ENCODE data around the gene CEACAM3. TPM values are rescaled to one million over a fixed set of nuclear protein-coding genes. Genes with fewer than 3 reads are reported as not detected.

The CEACAM3 gene
- total and polyA plus RNA-seq, 2 of the 8 experiments (the other 6 are each of a cell fraction or from before 2014, with no cell fraction given), result not detected

GRCh38 chr19:41776700-41777099 is 19.7 kb upstream of the CEACAM3 start:
- no peak overlapping the region for H3K23ac ChIP-seq (ENCODE audit: insufficient read length)
- no peak overlapping the region for H3K4ac ChIP-seq (replicated peaks; ENCODE audit: insufficient read length, low read depth, low read length)
- no peak overlapping the region for H2AK5ac ChIP-seq (ENCODE audit: low read depth, low read length)
- H3K9me3 ChIP-seq (ENCODE audit: insufficient read depth in 2 of 2, low read depth in 1 of 2, low read length in 1 of 2), result peaks cover 53 to 72% of the 10 kb centered on the region in 2 experiments
- H2BK120ac ChIP-seq (replicated peaks; ENCODE audit: low read depth, low read length), result no peak overlapping the region
- no peak for TF ChIP-seq CBX5 (IDR thresholded peaks at IDR 0.05; ENCODE audit: low read depth, low read length)
- TF ChIP-seq CBX8 (IDR thresholded peaks at IDR 0.05; ENCODE audit: borderline replicate concordance, low read depth, low read length), result no peak
- TF ChIP-seq PHF8 (conservative IDR thresholded peaks at IDR 0.05; ENCODE audit: low read depth, low read length), result no peak
- TF ChIP-seq, protein P1, sequence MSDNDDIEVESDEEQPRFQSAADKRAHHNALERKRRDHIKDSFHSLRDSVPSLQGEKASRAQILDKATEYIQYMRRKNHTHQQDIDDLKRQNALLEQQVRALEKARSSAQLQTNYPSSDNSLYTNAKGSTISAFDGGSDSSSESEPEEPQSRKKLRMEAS (IDR thresholded peaks at IDR 0.05), result no peak
- TF ChIP-seq GABPA (IDR thresholded peaks at IDR 0.05; ENCODE audit: borderline replicate concordance, insufficient read depth, low read length), result no peak
- no peak overlapping the region for H3K4me2 ChIP-seq (ENCODE audit: insufficient read depth in 1 of 2, low read depth in 2 of 2, low read length in 2 of 2)
- H3K27ac ChIP-seq (ENCODE audit: low read depth, low read length), result no peak overlapping the region
- H2BK5ac ChIP-seq (ENCODE audit: low read depth, low read length), result no peak overlapping the region
- DNase-seq (ENCODE audit: low read depth in 1 of 2, low spot score in 2 of 2) (no peak), FAIRE-seq (no peak)
- H2BK12ac ChIP-seq (ENCODE audit: low read depth, low read length), result no peak overlapping the region
- no peak overlapping the region for H3K14ac ChIP-seq (ENCODE audit: insufficient read length)
- H3K23me2 ChIP-seq (ENCODE audit: low read depth, low read length), result 0 out of 2 replicates have a peak, but pooled peaks cover 2% of the 10 kb centered on the region
- CTCF ChIA-PET (ENCODE audit: partially characterized antibody), result interaction anchor here (0.6 to 1.0 kb wide), 2 partner anchors 9 to 17 kb away, joined by 3 read pairs; no protein-coding TSS in a partner anchor
- no peak overlapping the region for H2BK15ac ChIP-seq (ENCODE audit: low read length)
- no peaks in the 10 kb centered on the region for H3K79me1 ChIP-seq (ENCODE audit: low read depth, low read length)
- 67% methylated on average over 2 of the region's 2 CpGs; no CpG with 5 or more reads in 1 of the 2 experiments for WGBS, 2 experiments (ENCODE audit: extremely low coverage in 1 of 2, insufficient coverage in 1 of 2, insufficient read length in 1 of 2, insufficient replicate concordance in 2 of 2, low coverage in 1 of 2, low lambda C conversion rate in 2 of 2, missing lambda C conversion rate in 1 of 2)
- no peak overlapping the region for H4K8ac ChIP-seq (ENCODE audit: extremely low read depth, insufficient read depth, low read length)
- no peaks in the 10 kb centered on the region for H4K20me1 ChIP-seq (replicated peaks in 1 of 2; ENCODE audit: control insufficient read depth in 1 of 2, insufficient read depth in 2 of 2, low read length in 2 of 2)
- no peak overlapping the region for H3K56ac ChIP-seq (replicated peaks; ENCODE audit: insufficient read length, low read depth, low read length)
- no peak overlapping the region for H3K9ac ChIP-seq (replicated peaks in 1 of 4; ENCODE audit: extremely low read depth in 1 of 4, low read depth in 3 of 4, low read length in 3 of 4)
- H2BK20ac ChIP-seq (ENCODE audit: low read length), result no peak overlapping the region
- H3K79me2 ChIP-seq (ENCODE audit: control insufficient read depth in 1 of 2, insufficient read depth in 2 of 2, low read length in 2 of 2), result no peaks in the 10 kb centered on the region
- no peak overlapping the region for H4K5ac ChIP-seq (ENCODE audit: insufficient read length, low read depth, low read length)
- no peak overlapping the region for H3K18ac ChIP-seq (ENCODE audit: extremely low read depth, low read length)
- no peak overlapping the region for H2AFZ ChIP-seq (ENCODE audit: low read length)
- no peaks in the 10 kb centered on the region; a peak in 1 of 7 replicates for H3K4me1 ChIP-seq (replicated peaks in 1 of 4; ENCODE audit: control insufficient read depth in 3 of 4, insufficient read depth in 4 of 4, low read length in 3 of 4)
- H4K91ac ChIP-seq (replicated peaks; ENCODE audit: insufficient read length, low read length), result no peak overlapping the region
- H3K4me3 ChIP-seq (ENCODE audit: extremely low read depth in 1 of 4, insufficient read depth in 2 of 4, low read depth in 3 of 4, low read length in 4 of 4), result no peak overlapping the region
- POLR2A ChIA-PET (ENCODE audit: partially characterized antibody), result no interaction called here
- H3K36me3 ChIP-seq (ENCODE audit: control insufficient read depth in 2 of 4, insufficient read depth in 4 of 4, low read length in 3 of 4), result no peaks in the 10 kb centered on the region
- H3K27me3 ChIP-seq (replicated peaks in 1 of 4; ENCODE audit: control insufficient read depth in 3 of 4, extremely low read depth in 1 of 4, insufficient read depth in 3 of 4, low read length in 3 of 4), result no peaks in the 10 kb centered on the region

Data from H1 (cell line).